ENCODE data around the gene VDAC2. TPM values are rescaled to one million over a fixed set of nuclear protein-coding genes. Genes with fewer than 3 reads are reported as not detected.

Gene VDAC2
- total and polyA plus RNA-seq, 2 experiments from 2014 or later = 147 to 268 TPM

- Histone ChIP-seq H3K27ac (no peak overlapping the region), H3K9me2 (ENCODE audit: insufficient read depth) (no peaks in the 10 kb centered on the region), H3K79me2 (ENCODE audit: insufficient read depth) (peaks cover 47% of the 10 kb centered on the region), H3F3A (ENCODE audit: insufficient read depth) (no peaks in the 10 kb centered on the region; the same call in 1 of the 2 replicates), H2AFZ (no peak overlapping the region), H3K9ac (no peak overlapping the region), H3K4me1 (ENCODE audit: insufficient read depth) (peaks cover 8% of the 10 kb centered on the region), H3K27me3 (replicated peaks; ENCODE audit: insufficient read depth) (no peaks in the 10 kb centered on the region), H3K4me3 (no peak overlapping the region), H3K36me3 (ENCODE audit: low read depth) (peaks cover 6% of the 10 kb centered on the region), H4K20me1 (ENCODE audit: insufficient read depth) (no peaks in the 10 kb centered on the region), H3K4me2 (ENCODE audit: unreplicated experiment) (no peak overlapping the region), H3K9me3 (ENCODE audit: low read depth) (no peaks in the 10 kb centered on the region)
- in situ Hi-C loops (cut with MboI) = no loop called here
- DNase-seq = no peak
- TF ChIP-seq EZH2 (IDR thresholded peaks at IDR 0.05; ENCODE audit: insufficient read depth, poor library complexity, severe bottlenecking) (no peak), EZH2phosphoT487 (IDR thresholded peaks at IDR 0.05; ENCODE audit: insufficient read depth, low read depth) (no peak)
- WGBS, 2 experiments (ENCODE audit: low coverage in 1 of 2, low lambda C conversion rate in 2 of 2, missing lambda C conversion rate in 2 of 2) = 67 to 72% methylated on average over 1 of the region's 1 CpG
These were observed 40.4 kb upstream of the VDAC2 start for GRCh38 chr10:75170215-75170614.

GRCh38 chr10:75175046-75175445 is 35.5 kb upstream of the VDAC2 start:
- WGBS, 2 experiments (ENCODE audit: low coverage in 1 of 2, low lambda C conversion rate in 2 of 2, missing lambda C conversion rate in 2 of 2) = 94 to 99% methylated on average over 2 of the region's 2 CpGs
- no peak overlapping the region for H3K9ac ChIP-seq
- H2AFZ ChIP-seq = no peak overlapping the region
- H3K9me3 ChIP-seq (ENCODE audit: low read depth) = no peaks in the 10 kb centered on the region
- H4K20me1 ChIP-seq (ENCODE audit: insufficient read depth) = no peaks in the 10 kb centered on the region
- no peak overlapping the region for H3K4me2 ChIP-seq (ENCODE audit: unreplicated experiment)
- TF ChIP-seq EZH2 (IDR thresholded peaks at IDR 0.05; ENCODE audit: insufficient read depth, poor library complexity, severe bottlenecking) (no peak), EZH2phosphoT487 (IDR thresholded peaks at IDR 0.05; ENCODE audit: insufficient read depth, low read depth) (no peak)
- H3F3A ChIP-seq (ENCODE audit: insufficient read depth) = 0 out of 2 replicates have a peak, but pooled peaks cover 2% of the 10 kb centered on the region
- H3K79me2 ChIP-seq (ENCODE audit: insufficient read depth) = peaks cover 32% of the 10 kb centered on the region
- H3K9me2 ChIP-seq (ENCODE audit: insufficient read depth) = no peaks in the 10 kb centered on the region
- H3K4me3 ChIP-seq = no peak overlapping the region
- no peaks in the 10 kb centered on the region for H3K27me3 ChIP-seq (replicated peaks; ENCODE audit: insufficient read depth)
- H3K27ac ChIP-seq = no peak overlapping the region
- in situ Hi-C loops (cut with MboI) = no loop called here
- no peak for DNase-seq
- H3K4me1 ChIP-seq (ENCODE audit: insufficient read depth) = no peaks in the 10 kb centered on the region
- peaks cover 27% of the 10 kb centered on the region for H3K36me3 ChIP-seq (ENCODE audit: low read depth)

GRCh38 chr10:75176046-75176445 is 34.5 kb upstream of the VDAC2 start:
- in situ Hi-C loops (cut with MboI) = no loop called here

GRCh38 chr10:75176736-75177135 is 33.9 kb upstream of the VDAC2 start:
- Histone ChIP-seq H3K9ac (no peak overlapping the region), H3F3A (ENCODE audit: insufficient read depth) (0 out of 2 replicates have a peak, but pooled peaks cover 8% of the 10 kb centered on the region), H3K4me2 (ENCODE audit: unreplicated experiment) (no peak overlapping the region), H3K9me3 (ENCODE audit: low read depth) (no peaks in the 10 kb centered on the region), H3K27me3 (replicated peaks; ENCODE audit: insufficient read depth) (no peaks in the 10 kb centered on the region), H3K4me1 (ENCODE audit: insufficient read depth) (peaks cover 12% of the 10 kb centered on the region), H3K9me2 (ENCODE audit: insufficient read depth) (no peaks in the 10 kb centered on the region), H4K20me1 (ENCODE audit: insufficient read depth) (no peaks in the 10 kb centered on the region), H3K79me2 (ENCODE audit: insufficient read depth) (peaks cover 25% of the 10 kb centered on the region), H2AFZ (no peak overlapping the region), H3K36me3 (ENCODE audit: low read depth) (peaks cover 27% of the 10 kb centered on the region), H3K27ac (no peak overlapping the region), H3K4me3 (no peak overlapping the region)
- WGBS, 2 experiments (ENCODE audit: low coverage in 1 of 2, low lambda C conversion rate in 2 of 2, missing lambda C conversion rate in 2 of 2) = 97 to 100% methylated on average over 1 of the region's 1 CpG
- no peak for DNase-seq
- in situ Hi-C loops (cut with MboI) = no loop called here
- TF ChIP-seq EZH2phosphoT487 (IDR thresholded peaks at IDR 0.05; ENCODE audit: insufficient read depth, low read depth) (no peak), EZH2 (IDR thresholded peaks at IDR 0.05; ENCODE audit: insufficient read depth, poor library complexity, severe bottlenecking) (no peak)

More at GRCh38 chr10:75176046-75176445, 34.5 kb upstream of the VDAC2 start:
- H2AFZ ChIP-seq = no peak overlapping the region
- H3K27ac ChIP-seq = no peak overlapping the region
- H3K36me3 ChIP-seq (ENCODE audit: low read depth) = peaks cover 27% of the 10 kb centered on the region
- no peaks in the 10 kb centered on the region for H3K9me2 ChIP-seq (ENCODE audit: insufficient read depth)
- H3F3A ChIP-seq (ENCODE audit: insufficient read depth) = 0 out of 2 replicates have a peak, but pooled peaks cover 8% of the 10 kb centered on the region
- WGBS, 2 experiments (ENCODE audit: low coverage in 1 of 2, low lambda C conversion rate in 2 of 2, missing lambda C conversion rate in 2 of 2) = 87 to 91% methylated on average over 6 of the region's 6 CpGs
- H3K79me2 ChIP-seq (ENCODE audit: insufficient read depth) = peaks cover 32% of the 10 kb centered on the region
- H3K9ac ChIP-seq = no peak overlapping the region
- H3K4me3 ChIP-seq = no peak overlapping the region
- no peak overlapping the region for H3K4me2 ChIP-seq (ENCODE audit: unreplicated experiment)
- DNase-seq = no peak
- H3K9me3 ChIP-seq (ENCODE audit: low read depth) = no peaks in the 10 kb centered on the region
- H3K27me3 ChIP-seq (replicated peaks; ENCODE audit: insufficient read depth) = no peaks in the 10 kb centered on the region
- H4K20me1 ChIP-seq (ENCODE audit: insufficient read depth) = no peaks in the 10 kb centered on the region
- peaks cover 7% of the 10 kb centered on the region for H3K4me1 ChIP-seq (ENCODE audit: insufficient read depth)
- TF ChIP-seq EZH2phosphoT487 (IDR thresholded peaks at IDR 0.05; ENCODE audit: insufficient read depth, low read depth) (no peak), EZH2 (IDR thresholded peaks at IDR 0.05; ENCODE audit: insufficient read depth, poor library complexity, severe bottlenecking) (no peak)
